Ovary (tissue), 3 donors: ENCODE data around the gene RNPEPL1.

ENCODE experiments used
- EP300 ChIP-seq: sonication (generic); formaldehyde crosslinking; IDR thresholded peaks from one replicate; pipeline ENCODE4 v1.6.1; 2017; ENCODE audit warnings: antibody characterized with exemption
- POLR2A ChIP-seq: fragments of 450-650 bp; IDR thresholded peaks from one replicate; pipeline ENCODE4 v1.6.1; 2017; ENCODE audit warnings: antibody characterized with exemption, mild to moderate bottlenecking, moderate library complexity
- TF ChIP-seq, protein P1 (sequence below), 3 donors: fragments of 450-650 bp in 2 of 3; fragments of 200-600 bp in 1 of 3; IDR thresholded peaks; one replicate each; pipeline versions ENCODE4 v1.5.1 to v1.8.0; 2016 to 2022; ENCODE audit warnings: antibody characterized with exemption in 3 of 3, mild to moderate bottlenecking in 1 of 3
- donor health status: DM: no; HTN: no; CAD: no.

DNA sequence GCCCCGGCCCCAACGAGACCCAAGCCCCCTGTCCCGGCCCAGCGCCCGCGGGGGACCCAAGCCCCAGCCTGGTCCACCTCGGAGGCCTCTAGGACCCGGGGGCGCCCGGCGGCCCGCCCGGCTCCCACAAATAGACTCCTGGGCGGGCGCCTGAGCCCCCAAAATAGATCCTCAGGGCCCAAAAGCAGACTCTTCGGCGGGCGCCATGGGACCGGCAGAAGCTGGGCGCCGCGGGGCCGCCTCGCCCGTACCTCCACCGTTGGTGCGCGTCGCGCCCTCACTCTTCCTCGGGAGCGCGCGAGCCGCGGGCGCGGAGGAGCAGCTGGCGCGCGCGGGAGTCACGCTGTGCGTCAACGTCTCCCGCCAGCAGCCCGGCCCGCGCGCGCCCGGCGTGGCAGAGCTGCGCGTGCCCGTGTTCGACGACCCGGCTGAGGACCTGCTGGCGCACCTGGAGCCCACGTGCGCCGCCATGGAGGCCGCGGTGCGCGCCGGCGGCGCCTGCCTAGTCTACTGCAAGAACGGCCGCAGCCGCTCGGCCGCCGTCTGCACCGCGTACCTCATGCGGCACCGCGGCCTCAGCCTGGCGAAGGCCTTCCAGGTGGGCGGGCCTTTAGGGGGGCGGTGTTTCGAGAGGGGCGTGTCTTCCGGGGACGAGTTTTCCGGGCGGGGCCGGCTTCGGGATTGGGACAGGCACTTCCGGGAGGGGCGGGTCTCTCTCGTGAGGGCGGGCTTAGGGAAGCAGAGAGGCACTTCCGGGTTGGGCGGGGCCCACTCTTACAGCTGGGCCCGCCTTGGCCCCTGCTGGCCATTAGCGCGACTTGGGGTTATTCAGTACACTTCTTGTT, 7.6 kb upstream of the RNPEPL1 start:
- TF ChIP-seq, protein P1, sequence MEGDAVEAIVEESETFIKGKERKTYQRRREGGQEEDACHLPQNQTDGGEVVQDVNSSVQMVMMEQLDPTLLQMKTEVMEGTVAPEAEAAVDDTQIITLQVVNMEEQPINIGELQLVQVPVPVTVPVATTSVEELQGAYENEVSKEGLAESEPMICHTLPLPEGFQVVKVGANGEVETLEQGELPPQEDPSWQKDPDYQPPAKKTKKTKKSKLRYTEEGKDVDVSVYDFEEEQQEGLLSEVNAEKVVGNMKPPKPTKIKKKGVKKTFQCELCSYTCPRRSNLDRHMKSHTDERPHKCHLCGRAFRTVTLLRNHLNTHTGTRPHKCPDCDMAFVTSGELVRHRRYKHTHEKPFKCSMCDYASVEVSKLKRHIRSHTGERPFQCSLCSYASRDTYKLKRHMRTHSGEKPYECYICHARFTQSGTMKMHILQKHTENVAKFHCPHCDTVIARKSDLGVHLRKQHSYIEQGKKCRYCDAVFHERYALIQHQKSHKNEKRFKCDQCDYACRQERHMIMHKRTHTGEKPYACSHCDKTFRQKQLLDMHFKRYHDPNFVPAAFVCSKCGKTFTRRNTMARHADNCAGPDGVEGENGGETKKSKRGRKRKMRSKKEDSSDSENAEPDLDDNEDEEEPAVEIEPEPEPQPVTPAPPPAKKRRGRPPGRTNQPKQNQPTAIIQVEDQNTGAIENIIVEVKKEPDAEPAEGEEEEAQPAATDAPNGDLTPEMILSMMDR (IDR thresholded peaks at IDR 0.05): peak; percentile 23 to 46 (median 42)
- no peak for TF ChIP-seq EP300
- peak; percentile 48 for TF ChIP-seq POLR2A
